ENCODE measurements around the gene SEC24C.

DNA sequence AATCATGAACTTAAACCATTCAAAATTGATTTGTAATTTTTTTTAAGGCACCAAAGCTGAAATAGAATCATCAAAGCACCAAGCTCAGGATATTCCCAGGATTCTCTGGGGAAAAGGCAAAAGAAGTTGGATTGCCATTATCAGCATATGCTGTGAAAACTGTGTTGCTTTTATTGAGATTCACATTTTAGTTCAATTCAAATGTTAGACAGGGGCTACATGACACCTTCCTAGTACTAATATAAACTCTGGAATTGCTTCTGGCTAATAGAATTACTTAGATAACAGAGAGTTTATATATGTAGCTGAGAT lies 71.5 kb downstream of the SEC24C start:
- no peak for TF ChIP-seq POLR2A (IDR thresholded peaks at IDR 0.05)
- no peak for TF ChIP-seq EP300 (IDR thresholded peaks at IDR 0.05)
- TF ChIP-seq, protein P1, sequence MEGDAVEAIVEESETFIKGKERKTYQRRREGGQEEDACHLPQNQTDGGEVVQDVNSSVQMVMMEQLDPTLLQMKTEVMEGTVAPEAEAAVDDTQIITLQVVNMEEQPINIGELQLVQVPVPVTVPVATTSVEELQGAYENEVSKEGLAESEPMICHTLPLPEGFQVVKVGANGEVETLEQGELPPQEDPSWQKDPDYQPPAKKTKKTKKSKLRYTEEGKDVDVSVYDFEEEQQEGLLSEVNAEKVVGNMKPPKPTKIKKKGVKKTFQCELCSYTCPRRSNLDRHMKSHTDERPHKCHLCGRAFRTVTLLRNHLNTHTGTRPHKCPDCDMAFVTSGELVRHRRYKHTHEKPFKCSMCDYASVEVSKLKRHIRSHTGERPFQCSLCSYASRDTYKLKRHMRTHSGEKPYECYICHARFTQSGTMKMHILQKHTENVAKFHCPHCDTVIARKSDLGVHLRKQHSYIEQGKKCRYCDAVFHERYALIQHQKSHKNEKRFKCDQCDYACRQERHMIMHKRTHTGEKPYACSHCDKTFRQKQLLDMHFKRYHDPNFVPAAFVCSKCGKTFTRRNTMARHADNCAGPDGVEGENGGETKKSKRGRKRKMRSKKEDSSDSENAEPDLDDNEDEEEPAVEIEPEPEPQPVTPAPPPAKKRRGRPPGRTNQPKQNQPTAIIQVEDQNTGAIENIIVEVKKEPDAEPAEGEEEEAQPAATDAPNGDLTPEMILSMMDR (IDR thresholded peaks at IDR 0.05), result no peak
- TF ChIP-seq POLR2AphosphoS5 (IDR thresholded peaks at IDR 0.05), result no peak

Measured in gastroesophageal sphincter (tissue), 3 donors.